Sigmoid colon (tissue), 4 donors: ENCODE measurements around the gene PPP3R1.

Experiments used
- POLR2A ChIP-seq, 2 donors: fragments of 450-650 bp; IDR thresholded peaks; one replicate each; pipeline ENCODE4 v1.6.1; 2016; ENCODE audit warnings: antibody characterized with exemption in 2 of 2, mild to moderate bottlenecking in 2 of 2, moderate library complexity in 2 of 2
- POLR2AphosphoS5 ChIP-seq, 4 donors: sonication (generic); formaldehyde crosslinking; IDR thresholded peaks; one replicate each; pipeline ENCODE4 v1.6.1; 2017; ENCODE audit warnings: antibody characterized with exemption in 4 of 4
- TF ChIP-seq, protein P1 (sequence below), 4 experiments: fragments of 450-650 bp in 3 of 4; fragments of 200-600 bp in 1 of 4; IDR thresholded peaks; one replicate each; pipeline ENCODE4 v1.5.1; 2016 to 2019; ENCODE audit warnings: antibody characterized with exemption in 4 of 4, mild to moderate bottlenecking in 3 of 4, moderate library complexity in 2 of 4

GRCh38 chr2:68135448-68136320 is 116.6 kb downstream of the PPP3R1 start:
- TF ChIP-seq, protein P1, sequence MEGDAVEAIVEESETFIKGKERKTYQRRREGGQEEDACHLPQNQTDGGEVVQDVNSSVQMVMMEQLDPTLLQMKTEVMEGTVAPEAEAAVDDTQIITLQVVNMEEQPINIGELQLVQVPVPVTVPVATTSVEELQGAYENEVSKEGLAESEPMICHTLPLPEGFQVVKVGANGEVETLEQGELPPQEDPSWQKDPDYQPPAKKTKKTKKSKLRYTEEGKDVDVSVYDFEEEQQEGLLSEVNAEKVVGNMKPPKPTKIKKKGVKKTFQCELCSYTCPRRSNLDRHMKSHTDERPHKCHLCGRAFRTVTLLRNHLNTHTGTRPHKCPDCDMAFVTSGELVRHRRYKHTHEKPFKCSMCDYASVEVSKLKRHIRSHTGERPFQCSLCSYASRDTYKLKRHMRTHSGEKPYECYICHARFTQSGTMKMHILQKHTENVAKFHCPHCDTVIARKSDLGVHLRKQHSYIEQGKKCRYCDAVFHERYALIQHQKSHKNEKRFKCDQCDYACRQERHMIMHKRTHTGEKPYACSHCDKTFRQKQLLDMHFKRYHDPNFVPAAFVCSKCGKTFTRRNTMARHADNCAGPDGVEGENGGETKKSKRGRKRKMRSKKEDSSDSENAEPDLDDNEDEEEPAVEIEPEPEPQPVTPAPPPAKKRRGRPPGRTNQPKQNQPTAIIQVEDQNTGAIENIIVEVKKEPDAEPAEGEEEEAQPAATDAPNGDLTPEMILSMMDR (IDR thresholded peaks at IDR 0.05) = no peak
- TF ChIP-seq POLR2A (IDR thresholded peaks at IDR 0.05) (no peak), POLR2AphosphoS5 (IDR thresholded peaks at IDR 0.05) (no peak)
